ENCODE results near the gene TAL2.

The TAL2 gene

GRCh38 chr9:105694848-105695581 is 32.8 kb downstream of the TAL2 start:
- Histone ChIP-seq H3K4me3 (ENCODE audit: low read depth in 1 of 2, low read length in 2 of 2) (peak overlapping the region; percentile 52 to 90; a peak in 3 of 4 replicates), H3K4me2 (ENCODE audit: insufficient read depth, low read length) (peak overlapping the region; percentile 97), H3K9ac (ENCODE audit: low read depth, low read length) (peak overlapping the region; percentile 67), H3K36me3 (ENCODE audit: insufficient read depth, low read length) (no peaks in the 10 kb centered on the region), H3K4me1 (ENCODE audit: insufficient read depth, low read length) (peaks cover 28% of the 10 kb centered on the region), H4K20me1 (ENCODE audit: insufficient read depth, low read length) (no peaks in the 10 kb centered on the region; the same call in 1 of the 2 replicates), H3K9me3 (ENCODE audit: insufficient read depth, low read length, severe bottlenecking) (no peaks in the 10 kb centered on the region), H3K27ac (ENCODE audit: low read length) (peak overlapping the region; percentile 44; the same call in 1 of the 2 replicates), H2AFZ (ENCODE audit: low read depth, low read length) (peak overlapping the region; percentile 89), H3K27me3 (ENCODE audit: insufficient read depth, low read length, poor library complexity) (peaks cover 14% of the 10 kb centered on the region), H3K79me2 (ENCODE audit: insufficient read depth, low read length) (peaks cover 10% of the 10 kb centered on the region; the same call in 1 of the 2 replicates)
- no peak for TF ChIP-seq EZH2 (IDR thresholded peaks at IDR 0.05; ENCODE audit: borderline replicate concordance, low read depth, low read length, severe bottlenecking)
- TF ChIP-seq, protein P1, sequence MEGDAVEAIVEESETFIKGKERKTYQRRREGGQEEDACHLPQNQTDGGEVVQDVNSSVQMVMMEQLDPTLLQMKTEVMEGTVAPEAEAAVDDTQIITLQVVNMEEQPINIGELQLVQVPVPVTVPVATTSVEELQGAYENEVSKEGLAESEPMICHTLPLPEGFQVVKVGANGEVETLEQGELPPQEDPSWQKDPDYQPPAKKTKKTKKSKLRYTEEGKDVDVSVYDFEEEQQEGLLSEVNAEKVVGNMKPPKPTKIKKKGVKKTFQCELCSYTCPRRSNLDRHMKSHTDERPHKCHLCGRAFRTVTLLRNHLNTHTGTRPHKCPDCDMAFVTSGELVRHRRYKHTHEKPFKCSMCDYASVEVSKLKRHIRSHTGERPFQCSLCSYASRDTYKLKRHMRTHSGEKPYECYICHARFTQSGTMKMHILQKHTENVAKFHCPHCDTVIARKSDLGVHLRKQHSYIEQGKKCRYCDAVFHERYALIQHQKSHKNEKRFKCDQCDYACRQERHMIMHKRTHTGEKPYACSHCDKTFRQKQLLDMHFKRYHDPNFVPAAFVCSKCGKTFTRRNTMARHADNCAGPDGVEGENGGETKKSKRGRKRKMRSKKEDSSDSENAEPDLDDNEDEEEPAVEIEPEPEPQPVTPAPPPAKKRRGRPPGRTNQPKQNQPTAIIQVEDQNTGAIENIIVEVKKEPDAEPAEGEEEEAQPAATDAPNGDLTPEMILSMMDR (IDR thresholded peaks at IDR 0.05; ENCODE audit: borderline replicate concordance, extremely low read depth, low read length, poor library complexity, severe bottlenecking) = no peak
- peak; percentile 65 for ATAC-seq (ENCODE audit: insufficient read depth, low read depth)
- DNase-seq = peak; percentile 41

DNA sequence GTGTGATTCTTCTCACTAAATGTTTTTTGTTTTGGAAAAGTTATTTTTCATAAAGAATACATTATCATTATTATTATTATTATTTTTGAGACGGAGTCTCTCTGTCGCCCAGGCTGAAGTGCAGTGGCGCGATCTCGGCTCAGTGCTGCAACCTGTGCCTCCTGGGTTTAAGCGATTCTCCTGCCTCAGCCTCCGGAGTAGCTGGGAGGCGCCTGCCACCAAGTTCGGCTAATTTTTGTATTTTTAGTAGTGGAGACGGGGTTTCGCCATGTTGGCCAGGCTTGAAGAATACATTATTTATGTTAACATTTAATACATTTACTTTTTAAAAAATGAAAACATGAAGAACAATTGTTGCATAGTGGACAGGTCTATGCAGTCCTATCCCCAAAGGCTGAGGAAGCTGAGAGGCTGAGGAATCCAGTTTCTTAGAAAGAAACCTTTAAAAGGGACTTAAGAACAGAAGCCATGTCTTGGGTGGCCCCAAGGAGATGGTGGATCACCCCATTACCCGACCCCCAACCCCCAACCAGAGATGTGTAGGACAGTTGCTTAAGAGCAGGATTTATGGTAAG is 34.0 kb downstream of the TAL2 start:
- ATAC-seq (ENCODE audit: insufficient read depth, low read depth) = no peak
- no peak overlapping the region for H2AFZ ChIP-seq (ENCODE audit: low read depth, low read length)
- peak overlapping the region; percentile 97; the same call in 1 of the 2 replicates for H3K4me2 ChIP-seq (ENCODE audit: insufficient read depth, low read length)
- H4K20me1 ChIP-seq (ENCODE audit: insufficient read depth, low read length) = no peaks in the 10 kb centered on the region; the same call in 1 of the 2 replicates
- H3K9me3 ChIP-seq (ENCODE audit: insufficient read depth, low read length, severe bottlenecking) = no peaks in the 10 kb centered on the region
- no peak for DNase-seq
- peaks cover 28% of the 10 kb centered on the region for H3K4me1 ChIP-seq (ENCODE audit: insufficient read depth, low read length)
- peaks cover 14% of the 10 kb centered on the region for H3K27me3 ChIP-seq (ENCODE audit: insufficient read depth, low read length, poor library complexity)
- H3K4me3 ChIP-seq (ENCODE audit: low read depth in 1 of 2, low read length in 2 of 2) = no peak overlapping the region
- TF ChIP-seq, protein P1 (IDR thresholded peaks at IDR 0.05; ENCODE audit: borderline replicate concordance, extremely low read depth, low read length, poor library complexity, severe bottlenecking) = no peak
- no peak overlapping the region for H3K27ac ChIP-seq (ENCODE audit: low read length)
- H3K79me2 ChIP-seq (ENCODE audit: insufficient read depth, low read length) = peaks cover 11% of the 10 kb centered on the region; the same call in 1 of the 2 replicates
- no peaks in the 10 kb centered on the region for H3K36me3 ChIP-seq (ENCODE audit: insufficient read depth, low read length)
- no peak overlapping the region for H3K9ac ChIP-seq (ENCODE audit: low read depth, low read length)

GRCh38 chr9:105697871-105698270 is 35.6 kb downstream of the TAL2 start:
- H3K9ac ChIP-seq (ENCODE audit: low read depth, low read length) = no peak overlapping the region
- no peak overlapping the region for H2AFZ ChIP-seq (ENCODE audit: low read depth, low read length)
- H3K4me2 ChIP-seq (ENCODE audit: insufficient read depth, low read length) = no peak overlapping the region
- H3K4me3 ChIP-seq (ENCODE audit: low read depth in 1 of 2, low read length in 2 of 2) = no peak overlapping the region
- peaks cover 27% of the 10 kb centered on the region for H3K4me1 ChIP-seq (ENCODE audit: insufficient read depth, low read length)
- H3K27ac ChIP-seq (ENCODE audit: low read length) = no peak overlapping the region
- H3K79me2 ChIP-seq (ENCODE audit: insufficient read depth, low read length) = peaks cover 15% of the 10 kb centered on the region; the same call in 1 of the 2 replicates
- ATAC-seq (ENCODE audit: insufficient read depth, low read depth) (no peak), DNase-seq (no peak)
- TF ChIP-seq EZH2 (IDR thresholded peaks at IDR 0.05; ENCODE audit: borderline replicate concordance, low read depth, low read length, severe bottlenecking) = no peak
- TF ChIP-seq, protein P1 (IDR thresholded peaks at IDR 0.05; ENCODE audit: borderline replicate concordance, extremely low read depth, low read length, poor library complexity, severe bottlenecking) = no peak
- no peaks in the 10 kb centered on the region for H3K9me3 ChIP-seq (ENCODE audit: insufficient read depth, low read length, severe bottlenecking)
- no peaks in the 10 kb centered on the region for H3K36me3 ChIP-seq (ENCODE audit: insufficient read depth, low read length)
- H3K27me3 ChIP-seq (ENCODE audit: insufficient read depth, low read length, poor library complexity) = peaks cover 9% of the 10 kb centered on the region
- no peaks in the 10 kb centered on the region; the same call in 1 of the 2 replicates for H4K20me1 ChIP-seq (ENCODE audit: insufficient read depth, low read length)
